Mucosa of descending colon (tissue), 3 donors: ENCODE results near the gene GLB1L3. TPM values are rescaled to one million over a fixed set of nuclear protein-coding genes. Genes with fewer than 3 reads are reported as not detected.

Experiments
- ATAC-seq: fragments of 200-7000 bp; cut with Tn5 transposase; one replicate; pipeline ENCODE4 v1.9.1; 2020; ENCODE audit warnings: mild to moderate bottlenecking, moderate library complexity
- DNase-seq, 3 donors: peaks; one replicate each; pipeline ENCODE4 v3.0.0-alpha.2; 2020
- H3K36me3 ChIP-seq: fragments of 200-600 bp; one replicate; pipeline ENCODE4 v1.8.0; 2021; ENCODE audit warnings: low read depth, mild to moderate bottlenecking
- H3K4me1 ChIP-seq: fragments of 200-600 bp; one replicate; pipeline ENCODE4 v1.8.0; 2021; ENCODE audit warnings: low read depth, mild to moderate bottlenecking
- H3K4me3 ChIP-seq: fragments of 200-600 bp; one replicate; pipeline ENCODE4 v1.8.0; 2021; ENCODE audit warnings: mild to moderate bottlenecking
- H3K9me3 ChIP-seq: fragments of 200-600 bp; one replicate; pipeline ENCODE4 v1.8.0; 2021; ENCODE audit warnings: mild to moderate bottlenecking
- CTCF ChIP-seq: fragments of 200-600 bp; IDR thresholded peaks from one replicate; pipeline ENCODE4 v1.8.0; 2022; ENCODE audit warnings: antibody characterized with exemption, mild to moderate bottlenecking
- intact Hi-C, 2 donors: fragments of 100-400 bp; cut with DNase I in 1 of 2; cut with micrococcal nuclease in 1 of 2; formaldehyde crosslinking; loops; one replicate each; pipeline versions ENCODE4 v1.11.0 to v1.11.1; 2022; cut with DNase I, micrococcal nuclease
- total RNA-seq, 3 donors: library from RNA; stranded (reverse); fragmentation: NEBNext Ultra II Directional in 2 of 3; extraction: Animal tissue kit (Norgen Biotek cat#: 25700) in 2 of 3; gene quantifications; one replicate each; pipeline versions ENCODE4 v1.2.1 to v1.2.4, GENCODE V29; 2021 to 2023
- donor health status: DM: no; HTN: no; CAD: no; lungs with moderate emphysema.
- donor health status: DM: no; HTN: no; CAD: no.
- donor health status: DM: no; HTN: yes; CAD: no.

Gene GLB1L3
- total RNA-seq, 3 donors from 2014 or later, result 0.09 TPM; not detected in 2

DNA sequence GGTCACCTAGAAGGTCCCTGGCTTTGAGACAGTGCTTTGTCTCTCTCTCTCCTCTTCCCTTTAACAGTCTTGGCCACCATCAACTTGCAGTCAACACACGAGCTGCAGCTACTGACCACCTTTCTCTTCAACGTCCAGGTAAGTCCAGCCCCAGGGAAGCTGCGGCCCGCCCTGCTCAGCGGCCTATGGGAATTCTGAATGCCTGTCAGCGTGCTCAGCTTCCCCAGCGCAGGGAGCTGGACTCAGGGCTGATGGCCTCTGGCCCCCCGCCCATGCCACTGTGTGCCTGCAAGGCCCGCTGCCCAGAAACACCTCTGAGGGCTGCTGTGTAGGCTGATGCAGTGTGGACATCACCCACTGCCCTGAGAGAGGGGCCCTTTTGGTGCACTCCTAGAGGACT is 88.1 kb downstream of the GLB1L3 start:
- TF ChIP-seq CTCF, result no peak
- H3K36me3 ChIP-seq, result no peaks in the 10 kb centered on the region
- DNase-seq, result peak in 2 of 3 donors; percentile 9 to 17
- no peaks in the 10 kb centered on the region for H3K4me1 ChIP-seq
- H3K4me3 ChIP-seq, result no peak overlapping the region
- H3K9me3 ChIP-seq, result no peaks in the 10 kb centered on the region
- ATAC-seq, result no peak
- intact Hi-C loops, result no loop called here

- TF ChIP-seq CTCF, result no peak
- DNase-seq, result peak in 2 of 3 donors; percentile 14 to 30
- Histone ChIP-seq H3K9me3 (no peaks in the 10 kb centered on the region), H3K4me1 (no peaks in the 10 kb centered on the region), H3K36me3 (no peaks in the 10 kb centered on the region), H3K4me3 (no peak overlapping the region)
- no peak for ATAC-seq
- intact Hi-C loops, result no loop called here
Observed at GRCh38 chr11:134365011-134365925, 89.1 kb downstream of the GLB1L3 start.

GRCh38 chr11:134366254-134366653 is 90.1 kb downstream of the GLB1L3 start:
- no peak for TF ChIP-seq CTCF
- DNase-seq, result no peak
- Histone ChIP-seq H3K4me1 (no peaks in the 10 kb centered on the region), H3K9me3 (no peaks in the 10 kb centered on the region), H3K4me3 (no peak overlapping the region), H3K36me3 (no peaks in the 10 kb centered on the region)
- no peak for ATAC-seq
- intact Hi-C loops, result no loop called here

GRCh38 chr11:134367781-134368180 is 91.6 kb downstream of the GLB1L3 start:
- no peak for TF ChIP-seq CTCF
- Histone ChIP-seq H3K9me3 (no peaks in the 10 kb centered on the region), H3K4me3 (no peak overlapping the region), H3K4me1 (no peaks in the 10 kb centered on the region), H3K36me3 (no peaks in the 10 kb centered on the region)
- ATAC-seq (no peak), DNase-seq (peak in 2 of 3 donors; percentile 5 to 23)
- intact Hi-C loops, result no loop called here

Other genes with a start within 250 kb of the GLB1L3 start
- 10 to 100 TPM in 1 of 3 donors, 1 to 10 TPM in 2; 5.4 to 62.7 (median 5.5) TPM for gene JAM3, start 207.3 kb upstream of the GLB1L3 start, total RNA-seq
- gene NCAPD3, start 52.4 kb upstream of the GLB1L3 start, total RNA-seq, result 10 to 100 TPM; 12.6 to 19.8 (median 16.6) TPM
- 10 to 100 TPM; 38.6 to 50.8 (median 47.5) TPM for gene VPS26B, start 51.7 kb upstream of the GLB1L3 start, total RNA-seq
- gene THYN1, start 23.0 kb upstream of the GLB1L3 start, total RNA-seq, result 10 to 100 TPM; 33.5 to 40.2 (median 35.5) TPM
- gene ACAD8, start 22.8 kb upstream of the GLB1L3 start, total RNA-seq, result 10 to 100 TPM; 24.4 to 31.1 (median 28.8) TPM
- gene GLB1L2, start 55.6 kb downstream of the GLB1L3 start, total RNA-seq, result 10 to 100 TPM; 21.5 to 27.9 (median 26.9) TPM
- gene B3GAT1, start 135.9 kb downstream of the GLB1L3 start, total RNA-seq, result under 1 TPM; 0.09 to 0.38 (median 0.22) TPM